Loucy (cell line): Measurements from ENCODE around the gene NPPA.

Source experiments
- EZH2phosphoT487 ChIP-seq: fragments of 200-600 bp; IDR thresholded peaks from 2 replicates; pipeline ENCODE4 v1.6.1; 2018; ENCODE audit warnings: antibody characterized with exemption, mild to moderate bottlenecking, moderate library complexity, borderline replicate concordance
- TF ChIP-seq, protein P1 (sequence below): fragments of 200-600 bp; sonication (generic); conservative IDR thresholded peaks from 2 replicates; pipeline ENCODE4 v1.5.1; 2014; ENCODE audit warnings: mild to moderate bottlenecking, antibody characterized with exemption, low read length

DNA sequence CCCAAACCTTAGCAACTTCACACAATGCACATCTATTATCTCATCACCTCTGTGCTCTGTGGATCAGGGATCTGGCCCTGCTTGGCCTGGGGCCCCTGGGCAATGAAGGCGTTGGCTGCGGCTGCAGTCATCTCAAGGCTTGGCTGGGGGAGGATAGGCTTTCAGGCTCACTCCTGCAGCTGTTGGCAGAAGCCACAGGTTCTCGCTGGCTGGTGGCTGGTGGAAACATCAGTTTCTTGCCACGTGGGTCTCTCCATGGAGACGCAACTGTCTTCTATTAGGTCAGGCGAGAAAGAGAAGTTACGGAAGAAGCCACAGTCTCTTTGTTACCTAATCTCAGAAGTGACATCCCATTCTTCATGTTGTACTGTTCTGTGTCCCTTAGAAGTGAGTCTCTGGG, 3.6 kb upstream of the NPPA start:
- TF ChIP-seq, protein P1, sequence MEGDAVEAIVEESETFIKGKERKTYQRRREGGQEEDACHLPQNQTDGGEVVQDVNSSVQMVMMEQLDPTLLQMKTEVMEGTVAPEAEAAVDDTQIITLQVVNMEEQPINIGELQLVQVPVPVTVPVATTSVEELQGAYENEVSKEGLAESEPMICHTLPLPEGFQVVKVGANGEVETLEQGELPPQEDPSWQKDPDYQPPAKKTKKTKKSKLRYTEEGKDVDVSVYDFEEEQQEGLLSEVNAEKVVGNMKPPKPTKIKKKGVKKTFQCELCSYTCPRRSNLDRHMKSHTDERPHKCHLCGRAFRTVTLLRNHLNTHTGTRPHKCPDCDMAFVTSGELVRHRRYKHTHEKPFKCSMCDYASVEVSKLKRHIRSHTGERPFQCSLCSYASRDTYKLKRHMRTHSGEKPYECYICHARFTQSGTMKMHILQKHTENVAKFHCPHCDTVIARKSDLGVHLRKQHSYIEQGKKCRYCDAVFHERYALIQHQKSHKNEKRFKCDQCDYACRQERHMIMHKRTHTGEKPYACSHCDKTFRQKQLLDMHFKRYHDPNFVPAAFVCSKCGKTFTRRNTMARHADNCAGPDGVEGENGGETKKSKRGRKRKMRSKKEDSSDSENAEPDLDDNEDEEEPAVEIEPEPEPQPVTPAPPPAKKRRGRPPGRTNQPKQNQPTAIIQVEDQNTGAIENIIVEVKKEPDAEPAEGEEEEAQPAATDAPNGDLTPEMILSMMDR, result no peak
- no peak for TF ChIP-seq EZH2phosphoT487
